Daoy (cell line): ENCODE data around the gene LIN9. TPM values are rescaled to one million over a fixed set of nuclear protein-coding genes. Genes with fewer than 3 reads are reported as not detected.
A peak's percentile ranks its signal among the peaks of the same experiment; 100 is the strongest.
"Not testable (repeated sequence)": the region's sequence is repeated elsewhere in the genome, so short reads cannot be mapped to it uniquely, and the experiment has no call there.

Source experiments
- DNase-seq: peaks from one replicate; pipeline ENCODE4 v3.0.0-alpha.2; 2015; ENCODE audit warnings: low read depth
- total RNA-seq: library from RNA; depleted of rRNA; stranded (reverse); fragments of >200 nt; shearing (Covaris generic); gene quantifications from 2 replicates; pipeline ENCODE4 v1.2.3, GENCODE V29; 2014

Gene LIN9
- total RNA-seq, 1 experiment from 2014 or later: 18.9 TPM

- DNase-seq: no peak
Measured at GRCh38 chr1:226212545-226212944, 96.4 kb downstream of the LIN9 start.

DNA sequence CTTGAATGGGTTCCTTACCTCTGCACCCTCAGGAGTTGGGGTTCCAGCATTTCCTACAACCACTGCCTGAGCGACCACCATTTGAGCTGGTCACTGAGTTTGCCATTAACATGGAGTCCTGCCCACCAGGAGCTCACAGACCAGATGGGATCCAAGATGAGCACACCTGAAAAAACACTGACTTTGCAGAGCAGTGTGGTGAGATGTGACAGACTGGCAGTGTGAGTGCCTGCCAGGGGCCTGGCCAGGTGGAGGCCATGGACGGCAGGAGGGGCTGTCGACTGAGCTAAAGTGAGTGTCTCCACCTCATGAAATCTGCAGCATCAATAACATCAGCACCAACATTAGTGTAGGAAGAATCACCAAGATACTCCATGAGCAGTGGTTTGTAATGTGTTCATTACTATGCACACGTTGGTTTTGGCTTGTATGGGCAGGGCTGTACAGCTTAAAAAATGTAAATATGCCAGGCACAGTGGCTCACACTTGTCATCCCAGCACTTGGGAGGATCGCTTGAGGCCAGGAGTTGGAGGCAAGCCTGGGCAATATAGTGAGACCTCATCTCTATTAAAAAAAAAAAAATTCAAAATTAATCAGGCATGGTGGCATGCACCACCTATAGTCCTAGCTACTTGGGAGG, 97.7 kb downstream of the LIN9 start:
- no peak for DNase-seq

DNA sequence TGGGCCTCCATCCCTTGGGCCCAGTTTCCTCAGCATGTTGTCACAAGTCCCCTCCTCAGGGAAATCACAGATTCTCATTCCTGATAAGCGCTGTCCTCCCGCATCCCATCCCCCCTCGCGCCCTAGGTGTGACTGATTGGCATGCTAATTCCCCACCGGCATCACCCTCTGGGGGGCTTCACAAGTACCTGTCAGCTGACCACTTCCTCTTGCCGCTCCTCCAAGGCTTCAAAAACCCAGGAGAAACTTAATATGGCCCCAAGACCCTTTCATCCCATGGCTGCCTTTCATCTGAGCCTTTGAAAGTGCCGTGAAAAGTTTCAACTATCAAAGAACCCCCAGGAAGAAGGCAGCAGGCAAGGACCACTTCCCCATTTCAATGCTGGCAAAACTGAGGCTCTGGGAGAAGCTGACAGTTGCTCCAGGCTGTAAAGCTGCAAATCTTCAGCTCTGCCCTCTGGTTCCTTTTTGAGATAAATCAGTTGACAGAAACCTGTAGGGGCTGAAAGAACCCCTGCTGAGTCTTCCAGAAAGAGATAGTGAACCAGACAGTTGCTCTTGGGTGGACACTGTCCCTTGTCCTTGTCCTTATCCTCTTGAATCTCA, 98.3 kb downstream of the LIN9 start:
- DNase-seq: no peak

DNA sequence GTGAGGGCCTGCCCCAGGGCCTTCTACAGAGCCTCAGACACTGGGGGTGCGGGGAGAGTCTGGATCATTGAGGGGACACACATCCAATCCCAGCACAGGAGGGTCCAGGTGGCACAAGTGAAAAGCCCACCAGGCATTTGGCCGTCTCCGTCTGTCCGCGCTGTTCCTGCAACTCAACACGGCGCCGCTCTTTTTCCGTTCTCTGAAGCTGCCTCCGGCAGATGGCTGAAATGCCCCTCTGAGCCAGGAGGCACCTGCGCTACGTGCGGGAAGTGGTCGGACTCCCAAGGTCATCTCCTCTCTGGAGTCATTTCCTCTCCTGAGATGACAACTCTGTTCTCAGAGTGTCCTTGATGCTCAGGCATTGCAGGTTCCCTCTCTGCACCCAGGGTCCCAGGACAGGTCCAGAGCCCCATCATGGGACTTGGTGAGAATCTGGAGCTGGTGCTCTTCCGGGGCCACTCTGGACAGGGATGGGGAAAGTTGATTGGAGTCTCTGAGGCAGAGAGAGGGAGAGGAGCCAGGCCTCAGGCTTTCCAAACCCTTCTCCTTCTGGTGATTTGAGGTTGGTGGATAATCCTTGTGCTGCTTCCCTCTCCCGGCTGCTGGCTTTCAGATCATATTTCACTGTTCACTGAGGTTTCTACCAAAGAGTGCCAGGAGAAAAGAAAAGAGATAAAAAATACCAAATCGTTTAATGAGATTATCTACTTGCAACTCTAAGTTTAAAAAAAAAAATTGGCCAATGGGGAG, 99.5 kb downstream of the LIN9 start:
- no peak for DNase-seq

DNA sequence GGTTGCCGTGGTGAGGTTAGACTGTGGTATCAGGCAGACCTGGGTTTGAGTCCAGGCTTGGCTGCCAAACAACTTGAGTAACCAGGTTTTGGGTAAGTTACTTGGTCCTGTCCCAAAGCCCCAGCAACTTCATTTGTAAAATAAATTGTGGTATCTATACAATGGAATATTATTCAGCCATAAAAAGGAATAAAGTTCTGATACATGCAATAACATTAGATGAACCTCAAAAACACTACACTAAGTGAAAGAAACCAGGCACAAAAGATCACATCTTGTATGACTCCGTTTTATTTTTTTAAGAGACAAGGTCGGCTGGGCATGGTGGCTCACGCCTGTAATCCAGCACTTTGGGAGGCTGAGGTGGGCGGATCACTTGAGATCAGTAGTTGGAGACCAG, 101.9 kb downstream of the LIN9 start:
- no peak for DNase-seq

DNA sequence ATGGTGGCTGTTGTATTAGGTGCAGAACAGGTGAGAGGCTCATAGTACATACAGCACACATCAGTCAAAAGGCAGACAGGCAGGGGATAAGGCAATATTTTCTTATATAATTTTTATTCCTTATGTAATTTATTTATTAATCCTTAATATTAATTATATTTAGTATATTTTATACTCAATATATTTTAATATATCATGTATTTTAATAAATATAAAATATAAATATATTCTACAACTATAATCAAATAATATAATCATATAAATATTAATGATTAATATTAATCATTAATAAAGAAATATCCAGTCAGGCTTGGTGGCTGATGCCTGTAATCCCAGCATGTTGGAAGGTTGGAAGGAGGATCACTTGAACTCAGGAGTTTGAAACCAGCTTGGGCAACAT, 104.8 kb downstream of the LIN9 start:
- no peak for DNase-seq

- no peak for DNase-seq
Measured at GRCh38 chr1:226203655-226204054, 105.3 kb downstream of the LIN9 start.

GRCh38 chr1:226203240-226203639, 105.7 kb downstream of the LIN9 start:
- no peak for DNase-seq

DNA sequence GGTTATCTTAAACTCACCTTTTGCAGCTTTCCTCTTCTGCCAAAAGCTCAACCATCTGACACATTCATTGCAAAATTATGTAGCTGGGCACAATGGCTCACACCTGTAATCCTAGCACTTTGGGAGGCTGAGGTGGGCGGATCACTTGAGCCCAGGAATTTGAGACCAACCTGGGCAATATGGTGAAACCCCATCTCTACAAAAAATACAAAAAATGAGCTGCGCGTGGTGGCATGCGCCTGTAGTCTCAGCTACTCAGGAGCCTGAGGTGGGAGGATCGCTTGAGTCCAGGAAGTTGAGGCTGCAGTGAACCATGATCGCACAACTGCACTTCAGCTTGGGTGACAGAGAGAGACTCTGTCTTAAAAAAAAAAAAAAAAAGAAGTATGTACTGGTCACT, 106.3 kb downstream of the LIN9 start:
- DNase-seq: not testable (repeated sequence)

GRCh38 chr1:226202246-226202645, 106.7 kb downstream of the LIN9 start:
- no peak for DNase-seq

- no peak for DNase-seq
Measured at GRCh38 chr1:226201029-226201593, 107.9 kb downstream of the LIN9 start.

- no peak for DNase-seq
Measured at GRCh38 chr1:226199971-226200370, 109.0 kb downstream of the LIN9 start.

DNA sequence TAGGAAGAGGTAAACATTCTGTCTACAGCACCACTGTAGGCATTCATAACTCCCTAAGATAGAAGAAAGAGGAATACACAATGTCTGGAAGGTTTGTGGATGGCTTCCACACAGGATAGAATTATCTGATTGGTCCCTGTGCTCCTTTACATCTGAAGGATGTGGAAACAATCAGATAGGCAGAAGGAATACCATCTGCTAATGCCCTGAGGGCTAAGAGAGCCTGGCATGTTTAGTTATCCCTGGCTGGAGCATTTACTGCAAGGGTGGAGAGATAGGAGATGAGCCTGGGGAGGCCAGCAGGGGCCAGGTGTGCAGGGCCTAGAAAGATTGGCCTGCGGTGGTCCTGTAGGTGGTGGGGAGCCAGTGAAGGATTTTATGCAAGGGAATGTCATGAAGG, 113.8 kb downstream of the LIN9 start:
- DNase-seq: no peak

DNA sequence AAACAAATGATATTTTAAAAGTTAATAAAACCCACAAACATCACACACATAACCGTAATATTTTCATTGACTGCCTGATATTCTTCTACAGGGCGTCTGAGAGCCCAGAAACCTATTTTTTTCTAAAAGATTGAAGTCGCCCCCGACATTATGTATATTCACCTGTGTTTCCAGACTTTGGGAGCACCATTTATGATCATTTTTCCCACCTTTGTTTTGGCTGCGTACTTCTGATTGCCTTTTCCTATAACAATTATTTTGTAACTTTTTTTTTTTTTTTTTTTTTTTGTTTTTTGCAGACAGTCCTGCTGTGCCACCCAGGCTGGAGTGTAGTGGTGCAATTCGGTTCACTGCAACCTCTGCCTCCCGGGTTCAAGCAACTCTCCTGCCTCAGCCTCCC, 121.6 kb downstream of the LIN9 start:
- DNase-seq: no peak

- no peak for DNase-seq
Measured at GRCh38 chr1:226187019-226187322, 122.0 kb downstream of the LIN9 start.

DNA sequence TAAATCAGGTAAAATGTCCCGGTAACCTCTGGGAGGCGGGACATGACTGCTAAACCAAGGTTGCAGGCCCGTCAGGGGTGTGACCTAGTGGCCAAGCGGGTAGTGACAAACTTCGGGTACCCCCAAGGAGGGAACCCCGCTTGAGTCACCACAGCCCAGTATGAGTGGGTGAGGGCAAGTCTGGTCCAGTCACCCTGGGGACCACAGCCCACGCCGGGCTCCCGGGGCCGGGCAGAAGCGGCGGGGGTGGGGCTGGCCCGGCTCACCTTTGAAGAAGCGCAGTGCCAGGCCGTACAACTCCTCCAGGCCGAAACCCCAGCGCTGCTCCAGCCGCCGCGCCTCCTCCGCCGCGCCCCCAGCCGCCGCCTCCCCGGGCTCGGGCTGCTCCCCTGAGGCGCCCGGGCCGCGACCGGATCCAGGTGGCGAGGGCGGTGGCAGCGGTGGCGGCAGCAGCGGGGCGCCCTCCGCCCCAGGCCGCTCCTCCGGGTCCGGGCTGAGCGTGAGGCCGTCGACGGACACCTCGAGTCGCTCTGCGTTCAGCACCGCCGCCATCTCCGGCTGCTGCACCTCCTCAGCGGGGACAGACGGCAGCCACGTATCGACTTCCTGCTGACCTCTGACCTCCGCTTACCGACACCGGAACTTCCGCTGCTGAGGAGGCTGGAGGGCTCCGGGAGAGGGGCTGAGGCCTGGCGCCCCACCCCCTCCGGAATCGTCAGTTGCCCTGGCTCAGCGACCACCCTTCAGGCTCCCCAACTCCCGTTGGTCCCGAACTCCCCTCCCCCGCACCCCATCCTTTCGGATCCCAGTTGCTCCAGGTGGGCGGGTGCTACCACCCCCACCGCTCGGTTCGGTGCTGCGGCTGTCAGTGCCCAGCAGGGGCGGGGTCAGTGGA, 122.6 kb downstream of the LIN9 start, which contains the start of gene ACBD3:
Gene ACBD3, minus strand, starts transcription at position 618 of the 895 bp plus-strand sequence. Its CDS starts 66 bp downstream, at position 552.
- peak; percentile 92 for DNase-seq

- no peak for DNase-seq
Measured at GRCh38 chr1:226185141-226186036, 123.6 kb downstream of the LIN9 start.

DNA sequence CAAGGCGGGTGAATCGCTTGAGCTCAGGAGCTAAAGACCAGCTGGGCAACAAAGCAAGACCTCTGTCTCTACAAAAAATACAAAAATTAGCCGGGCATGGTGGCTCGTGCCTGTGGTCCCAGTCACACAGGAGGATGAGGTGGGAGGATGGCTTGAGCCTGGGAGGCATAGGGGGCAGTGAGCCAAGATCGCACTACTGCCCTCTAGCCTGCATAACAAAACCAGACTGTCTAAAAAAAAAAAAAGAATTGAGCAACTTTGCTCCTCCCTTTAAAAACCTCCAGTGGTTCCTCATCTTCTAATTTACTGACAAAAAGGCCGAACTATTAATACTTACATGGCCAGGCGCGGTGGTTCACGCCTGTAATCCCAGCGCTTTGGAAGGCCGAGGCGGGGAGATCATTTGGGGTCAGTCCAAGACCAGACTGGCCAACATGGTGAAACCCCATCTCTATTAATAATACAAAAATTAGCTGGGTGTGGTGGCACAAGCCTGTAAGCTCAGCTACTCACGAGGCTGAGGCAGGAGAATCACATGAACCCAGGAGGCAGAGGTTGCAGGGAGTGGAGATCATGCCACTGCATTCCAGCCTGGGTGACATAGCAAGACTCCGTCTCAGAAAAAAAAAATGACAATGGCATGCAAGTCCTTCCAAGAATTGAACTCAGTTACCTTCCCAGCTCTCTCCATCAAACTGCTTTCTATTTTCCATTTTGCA, 126.8 kb downstream of the LIN9 start:
- DNase-seq: peak; percentile 82
